Vagina (tissue), 2 donors: ENCODE measurements around the gene PRB3.

Experiments used
- CTCF ChIP-seq, 3 experiments: fragments of 450-650 bp in 2 of 3; fragments of 200-600 bp in 1 of 3; sonication (generic) in 1 of 3; IDR thresholded peaks; one replicate each; pipeline ENCODE4 v1.5.1; 2017 to 2019; ENCODE audit warnings: antibody characterized with exemption in 3 of 3, mild to moderate bottlenecking in 2 of 3, moderate library complexity in 2 of 3
- POLR2AphosphoS5 ChIP-seq, 2 donors: sonication (generic); formaldehyde crosslinking; IDR thresholded peaks; one replicate each; pipeline ENCODE4 v1.9.0; 2017; ENCODE audit warnings: antibody characterized with exemption in 2 of 2, mild to moderate bottlenecking in 2 of 2, low read depth in 1 of 2; ENCODE audit not compliant: insufficient read depth in 1 of 2

- TF ChIP-seq POLR2AphosphoS5 (IDR thresholded peaks at IDR 0.05; ENCODE audit: insufficient read depth in 1 of 2, low read depth in 1 of 2) (no peak), CTCF (IDR thresholded peaks at IDR 0.05) (no peak)
Measured at GRCh38 chr12:11227373-11227772, 42.1 kb downstream of the PRB3 start.
